Measurements from ENCODE around the gene EFNB1. TPM values are rescaled to one million over a fixed set of nuclear protein-coding genes. Genes with fewer than 3 reads are reported as not detected.

Gene EFNB1
- total and polyA plus RNA-seq, 2 experiments from 2014 or later = 1.3 to 2.7 TPM

DNA sequence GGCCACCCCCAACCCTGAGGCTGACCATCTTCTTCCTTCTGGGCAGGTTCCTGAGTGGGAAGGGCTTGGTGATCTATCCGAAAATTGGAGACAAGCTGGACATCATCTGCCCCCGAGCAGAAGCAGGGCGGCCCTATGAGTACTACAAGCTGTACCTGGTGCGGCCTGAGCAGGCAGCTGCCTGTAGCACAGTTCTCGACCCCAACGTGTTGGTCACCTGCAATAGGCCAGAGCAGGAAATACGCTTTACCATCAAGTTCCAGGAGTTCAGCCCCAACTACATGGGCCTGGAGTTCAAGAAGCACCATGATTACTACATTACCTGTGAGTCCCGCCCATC is 9.7 kb downstream of the EFNB1 start:
- DNase-seq (ENCODE audit: low spot score) (no peak), ATAC-seq (no peak)
- Histone ChIP-seq H3K27ac (ENCODE audit: low read depth) (no peak overlapping the region), H4K20me1 (replicated peaks; ENCODE audit: insufficient read depth) (no peaks in the 10 kb centered on the region), H3K36me3 (ENCODE audit: insufficient read depth) (no peaks in the 10 kb centered on the region), H3F3A (replicated peaks; ENCODE audit: low read depth) (no peaks in the 10 kb centered on the region), H3K79me2 (replicated peaks; ENCODE audit: insufficient read depth) (no peaks in the 10 kb centered on the region), H2AFZ (no peak overlapping the region), H3K4me3 (no peak overlapping the region), H3K9me2 (ENCODE audit: insufficient read depth) (no peaks in the 10 kb centered on the region), H3K4me1 (ENCODE audit: insufficient read depth) (no peaks in the 10 kb centered on the region), H3K27me3 (ENCODE audit: insufficient read depth) (peaks cover 26% of the 10 kb centered on the region), H3K4me2 (no peak overlapping the region)
- Mint-ChIP-seq H3K4me3 (no peak overlapping the region), H3K9me3 (no peaks in the 10 kb centered on the region; the same call in 2 of the 3 replicates), H3K36me3 (ENCODE audit: low read depth) (peaks cover 3% of the 10 kb centered on the region; the same call in 2 of the 3 replicates), H3K27me3 (ENCODE audit: insufficient read depth, low read depth, poor library complexity) (peaks cover 6% of the 10 kb centered on the region), H3K27ac (no peak overlapping the region), H3K4me1 (peaks cover 7% of the 10 kb centered on the region)
- TF ChIP-seq ZNF331 (CRISPR knock-in tag; IDR thresholded peaks at IDR 0.05; ENCODE audit: low read depth) = no peak
- TF ChIP-seq, protein P1, sequence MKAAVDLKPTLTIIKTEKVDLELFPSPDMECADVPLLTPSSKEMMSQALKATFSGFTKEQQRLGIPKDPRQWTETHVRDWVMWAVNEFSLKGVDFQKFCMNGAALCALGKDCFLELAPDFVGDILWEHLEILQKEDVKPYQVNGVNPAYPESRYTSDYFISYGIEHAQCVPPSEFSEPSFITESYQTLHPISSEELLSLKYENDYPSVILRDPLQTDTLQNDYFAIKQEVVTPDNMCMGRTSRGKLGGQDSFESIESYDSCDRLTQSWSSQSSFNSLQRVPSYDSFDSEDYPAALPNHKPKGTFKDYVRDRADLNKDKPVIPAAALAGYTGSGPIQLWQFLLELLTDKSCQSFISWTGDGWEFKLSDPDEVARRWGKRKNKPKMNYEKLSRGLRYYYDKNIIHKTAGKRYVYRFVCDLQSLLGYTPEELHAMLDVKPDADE (IDR thresholded peaks at IDR 0.05) = no peak
- TF ChIP-seq, protein P2, sequence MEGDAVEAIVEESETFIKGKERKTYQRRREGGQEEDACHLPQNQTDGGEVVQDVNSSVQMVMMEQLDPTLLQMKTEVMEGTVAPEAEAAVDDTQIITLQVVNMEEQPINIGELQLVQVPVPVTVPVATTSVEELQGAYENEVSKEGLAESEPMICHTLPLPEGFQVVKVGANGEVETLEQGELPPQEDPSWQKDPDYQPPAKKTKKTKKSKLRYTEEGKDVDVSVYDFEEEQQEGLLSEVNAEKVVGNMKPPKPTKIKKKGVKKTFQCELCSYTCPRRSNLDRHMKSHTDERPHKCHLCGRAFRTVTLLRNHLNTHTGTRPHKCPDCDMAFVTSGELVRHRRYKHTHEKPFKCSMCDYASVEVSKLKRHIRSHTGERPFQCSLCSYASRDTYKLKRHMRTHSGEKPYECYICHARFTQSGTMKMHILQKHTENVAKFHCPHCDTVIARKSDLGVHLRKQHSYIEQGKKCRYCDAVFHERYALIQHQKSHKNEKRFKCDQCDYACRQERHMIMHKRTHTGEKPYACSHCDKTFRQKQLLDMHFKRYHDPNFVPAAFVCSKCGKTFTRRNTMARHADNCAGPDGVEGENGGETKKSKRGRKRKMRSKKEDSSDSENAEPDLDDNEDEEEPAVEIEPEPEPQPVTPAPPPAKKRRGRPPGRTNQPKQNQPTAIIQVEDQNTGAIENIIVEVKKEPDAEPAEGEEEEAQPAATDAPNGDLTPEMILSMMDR (conservative IDR thresholded peaks at IDR 0.05; ENCODE audit: low read depth in 2 of 2) = no peak
- TF ChIP-seq ZNF114 (CRISPR knock-in tag; IDR thresholded peaks at IDR 0.05) = no peak
- TF ChIP-seq, protein P3, sequence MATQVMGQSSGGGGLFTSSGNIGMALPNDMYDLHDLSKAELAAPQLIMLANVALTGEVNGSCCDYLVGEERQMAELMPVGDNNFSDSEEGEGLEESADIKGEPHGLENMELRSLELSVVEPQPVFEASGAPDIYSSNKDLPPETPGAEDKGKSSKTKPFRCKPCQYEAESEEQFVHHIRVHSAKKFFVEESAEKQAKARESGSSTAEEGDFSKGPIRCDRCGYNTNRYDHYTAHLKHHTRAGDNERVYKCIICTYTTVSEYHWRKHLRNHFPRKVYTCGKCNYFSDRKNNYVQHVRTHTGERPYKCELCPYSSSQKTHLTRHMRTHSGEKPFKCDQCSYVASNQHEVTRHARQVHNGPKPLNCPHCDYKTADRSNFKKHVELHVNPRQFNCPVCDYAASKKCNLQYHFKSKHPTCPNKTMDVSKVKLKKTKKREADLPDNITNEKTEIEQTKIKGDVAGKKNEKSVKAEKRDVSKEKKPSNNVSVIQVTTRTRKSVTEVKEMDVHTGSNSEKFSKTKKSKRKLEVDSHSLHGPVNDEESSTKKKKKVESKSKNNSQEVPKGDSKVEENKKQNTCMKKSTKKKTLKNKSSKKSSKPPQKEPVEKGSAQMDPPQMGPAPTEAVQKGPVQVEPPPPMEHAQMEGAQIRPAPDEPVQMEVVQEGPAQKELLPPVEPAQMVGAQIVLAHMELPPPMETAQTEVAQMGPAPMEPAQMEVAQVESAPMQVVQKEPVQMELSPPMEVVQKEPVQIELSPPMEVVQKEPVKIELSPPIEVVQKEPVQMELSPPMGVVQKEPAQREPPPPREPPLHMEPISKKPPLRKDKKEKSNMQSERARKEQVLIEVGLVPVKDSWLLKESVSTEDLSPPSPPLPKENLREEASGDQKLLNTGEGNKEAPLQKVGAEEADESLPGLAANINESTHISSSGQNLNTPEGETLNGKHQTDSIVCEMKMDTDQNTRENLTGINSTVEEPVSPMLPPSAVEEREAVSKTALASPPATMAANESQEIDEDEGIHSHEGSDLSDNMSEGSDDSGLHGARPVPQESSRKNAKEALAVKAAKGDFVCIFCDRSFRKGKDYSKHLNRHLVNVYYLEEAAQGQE (IDR thresholded peaks at IDR 0.05; ENCODE audit: unreplicated experiment) = no peak
- TF ChIP-seq, protein P4, sequence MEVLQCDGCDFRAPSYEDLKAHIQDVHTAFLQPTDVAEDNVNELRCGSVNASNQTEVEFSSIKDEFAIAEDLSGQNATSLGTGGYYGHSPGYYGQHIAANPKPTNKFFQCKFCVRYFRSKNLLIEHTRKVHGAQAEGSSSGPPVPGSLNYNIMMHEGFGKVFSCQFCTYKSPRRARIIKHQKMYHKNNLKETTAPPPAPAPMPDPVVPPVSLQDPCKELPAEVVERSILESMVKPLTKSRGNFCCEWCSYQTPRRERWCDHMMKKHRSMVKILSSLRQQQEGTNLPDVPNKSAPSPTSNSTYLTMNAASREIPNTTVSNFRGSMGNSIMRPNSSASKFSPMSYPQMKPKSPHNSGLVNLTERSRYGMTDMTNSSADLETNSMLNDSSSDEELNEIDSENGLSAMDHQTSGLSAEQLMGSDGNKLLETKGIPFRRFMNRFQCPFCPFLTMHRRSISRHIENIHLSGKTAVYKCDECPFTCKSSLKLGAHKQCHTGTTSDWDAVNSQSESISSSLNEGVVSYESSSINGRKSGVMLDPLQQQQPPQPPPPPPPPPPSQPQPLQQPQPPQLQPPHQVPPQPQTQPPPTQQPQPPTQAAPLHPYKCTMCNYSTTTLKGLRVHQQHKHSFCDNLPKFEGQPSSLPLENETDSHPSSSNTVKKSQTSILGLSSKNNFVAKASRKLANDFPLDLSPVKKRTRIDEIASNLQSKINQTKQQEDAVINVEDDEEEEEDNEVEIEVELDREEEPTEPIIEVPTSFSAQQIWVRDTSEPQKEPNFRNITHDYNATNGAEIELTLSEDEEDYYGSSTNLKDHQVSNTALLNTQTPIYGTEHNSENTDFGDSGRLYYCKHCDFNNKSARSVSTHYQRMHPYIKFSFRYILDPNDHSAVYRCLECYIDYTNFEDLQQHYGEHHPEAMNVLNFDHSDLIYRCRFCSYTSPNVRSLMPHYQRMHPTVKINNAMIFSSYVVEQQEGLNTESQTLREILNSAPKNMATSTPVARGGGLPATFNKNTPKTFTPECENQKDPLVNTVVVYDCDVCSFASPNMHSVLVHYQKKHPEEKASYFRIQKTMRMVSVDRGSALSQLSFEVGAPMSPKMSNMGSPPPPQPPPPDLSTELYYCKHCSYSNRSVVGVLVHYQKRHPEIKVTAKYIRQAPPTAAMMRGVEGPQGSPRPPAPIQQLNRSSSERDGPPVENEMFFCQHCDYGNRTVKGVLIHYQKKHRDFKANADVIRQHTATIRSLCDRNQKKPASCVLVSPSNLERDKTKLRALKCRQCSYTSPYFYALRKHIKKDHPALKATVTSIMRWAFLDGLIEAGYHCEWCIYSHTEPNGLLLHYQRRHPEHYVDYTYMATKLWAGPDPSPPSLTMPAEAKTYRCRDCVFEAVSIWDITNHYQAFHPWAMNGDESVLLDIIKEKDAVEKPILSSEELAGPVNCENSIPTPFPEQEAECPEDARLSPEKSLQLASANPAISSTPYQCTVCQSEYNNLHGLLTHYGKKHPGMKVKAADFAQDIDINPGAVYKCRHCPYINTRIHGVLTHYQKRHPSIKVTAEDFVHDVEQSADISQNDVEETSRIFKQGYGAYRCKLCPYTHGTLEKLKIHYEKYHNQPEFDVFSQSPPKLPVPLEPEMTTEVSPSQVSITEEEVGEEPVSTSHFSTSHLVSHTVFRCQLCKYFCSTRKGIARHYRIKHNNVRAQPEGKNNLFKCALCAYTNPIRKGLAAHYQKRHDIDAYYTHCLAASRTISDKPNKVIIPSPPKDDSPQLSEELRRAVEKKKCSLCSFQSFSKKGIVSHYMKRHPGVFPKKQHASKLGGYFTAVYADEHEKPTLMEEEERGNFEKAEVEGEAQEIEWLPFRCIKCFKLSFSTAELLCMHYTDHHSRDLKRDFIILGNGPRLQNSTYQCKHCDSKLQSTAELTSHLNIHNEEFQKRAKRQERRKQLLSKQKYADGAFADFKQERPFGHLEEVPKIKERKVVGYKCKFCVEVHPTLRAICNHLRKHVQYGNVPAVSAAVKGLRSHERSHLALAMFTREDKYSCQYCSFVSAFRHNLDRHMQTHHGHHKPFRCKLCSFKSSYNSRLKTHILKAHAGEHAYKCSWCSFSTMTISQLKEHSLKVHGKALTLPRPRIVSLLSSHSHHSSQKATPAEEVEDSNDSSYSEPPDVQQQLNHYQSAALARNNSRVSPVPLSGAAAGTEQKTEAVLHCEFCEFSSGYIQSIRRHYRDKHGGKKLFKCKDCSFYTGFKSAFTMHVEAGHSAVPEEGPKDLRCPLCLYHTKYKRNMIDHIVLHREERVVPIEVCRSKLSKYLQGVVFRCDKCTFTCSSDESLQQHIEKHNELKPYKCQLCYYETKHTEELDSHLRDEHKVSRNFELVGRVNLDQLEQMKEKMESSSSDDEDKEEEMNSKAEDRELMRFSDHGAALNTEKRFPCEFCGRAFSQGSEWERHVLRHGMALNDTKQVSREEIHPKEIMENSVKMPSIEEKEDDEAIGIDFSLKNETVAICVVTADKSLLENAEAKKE (CRISPR knock-in tag; IDR thresholded peaks at IDR 0.05) = no peak
- TF ChIP-seq NANOG (IDR thresholded peaks at IDR 0.05; ENCODE audit: borderline replicate concordance) = no peak
- TF ChIP-seq JUNB (IDR thresholded peaks at IDR 0.05; ENCODE audit: unreplicated experiment) = no peak
- TF ChIP-seq POLR2AphosphoS5 (IDR thresholded peaks at IDR 0.05; ENCODE audit: low read depth) = no peak
- no peak for TF ChIP-seq EZH2 (IDR thresholded peaks at IDR 0.05; ENCODE audit: low read depth, unreplicated experiment)
- TF ChIP-seq STAT1 (IDR thresholded peaks at IDR 0.05; ENCODE audit: unreplicated experiment) = no peak
- TF ChIP-seq CREB1 (CRISPR knock-in tag; IDR thresholded peaks at IDR 0.05; ENCODE audit: low read depth) = no peak
- TF ChIP-seq EZH2phosphoT487 (IDR thresholded peaks at IDR 0.05; ENCODE audit: unreplicated experiment) = no peak

All from GM23338 (cell line).